Measurements from ENCODE around the gene MAPK7.

MAPK7 gene

DNA sequence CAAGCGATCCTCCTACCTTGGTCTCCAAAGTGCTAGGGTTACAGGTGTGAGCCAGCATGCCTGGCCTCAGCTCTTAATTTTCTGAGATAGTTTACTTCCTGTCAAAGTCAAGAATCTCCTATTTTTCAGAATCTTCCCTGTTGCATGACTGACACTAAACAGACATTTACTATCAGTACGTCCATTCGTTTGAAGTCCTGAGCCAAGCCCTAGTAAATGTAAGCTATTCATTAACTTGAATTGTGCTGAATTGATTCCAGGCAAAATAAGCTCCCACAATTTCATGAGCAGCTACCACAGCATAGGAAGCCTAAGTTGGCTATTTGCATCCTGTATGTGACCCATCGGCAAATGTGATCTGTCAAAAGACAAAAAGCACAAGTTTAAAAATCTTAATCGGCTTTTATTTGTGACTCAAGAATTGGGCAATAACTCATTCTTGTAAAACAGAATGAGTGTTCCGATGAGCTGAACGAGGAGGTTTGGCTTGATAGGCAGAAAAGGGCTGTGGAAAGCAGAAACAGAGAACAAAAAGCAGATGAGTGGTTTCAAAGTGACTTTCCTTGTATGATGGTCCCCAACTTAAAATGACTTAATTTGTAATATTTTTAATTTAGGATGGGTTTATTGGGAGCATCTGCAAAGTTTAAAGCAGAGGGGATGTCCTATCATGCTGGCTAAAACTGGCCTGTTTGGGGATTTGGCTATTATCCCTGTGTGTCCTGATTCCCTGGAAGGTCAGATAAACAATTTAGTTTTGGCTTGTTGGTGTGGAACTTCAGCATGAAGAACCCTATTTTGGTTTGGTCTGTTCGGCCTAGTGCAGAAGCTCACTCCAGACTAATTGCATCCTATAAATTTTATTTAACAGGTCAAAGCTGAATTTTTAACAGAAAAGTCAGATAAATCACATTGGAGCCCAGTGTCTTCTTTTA lies 46.9 kb downstream of the MAPK7 start:
- DNase-seq: no peak

DNA sequence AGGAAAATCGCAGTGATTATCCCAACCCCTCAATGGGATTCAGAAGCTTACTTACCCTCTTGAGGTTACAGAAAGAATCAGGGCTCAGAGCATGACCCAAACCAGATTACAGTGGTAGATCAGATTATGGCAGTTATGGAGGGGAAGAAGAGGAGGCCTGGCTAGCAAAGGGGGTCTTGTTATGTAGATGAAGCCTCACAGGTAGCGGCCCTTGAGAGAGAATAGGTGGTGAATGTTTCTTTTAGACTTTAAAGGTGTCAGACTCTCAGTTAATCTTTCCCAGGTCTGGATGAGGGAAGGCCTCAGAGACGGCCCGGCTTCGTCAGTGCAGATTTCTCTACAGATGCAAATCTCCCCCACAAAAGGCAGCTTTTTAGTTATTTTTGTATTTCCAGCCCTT lies 48.3 kb downstream of the MAPK7 start:
- no peak for DNase-seq

DNA sequence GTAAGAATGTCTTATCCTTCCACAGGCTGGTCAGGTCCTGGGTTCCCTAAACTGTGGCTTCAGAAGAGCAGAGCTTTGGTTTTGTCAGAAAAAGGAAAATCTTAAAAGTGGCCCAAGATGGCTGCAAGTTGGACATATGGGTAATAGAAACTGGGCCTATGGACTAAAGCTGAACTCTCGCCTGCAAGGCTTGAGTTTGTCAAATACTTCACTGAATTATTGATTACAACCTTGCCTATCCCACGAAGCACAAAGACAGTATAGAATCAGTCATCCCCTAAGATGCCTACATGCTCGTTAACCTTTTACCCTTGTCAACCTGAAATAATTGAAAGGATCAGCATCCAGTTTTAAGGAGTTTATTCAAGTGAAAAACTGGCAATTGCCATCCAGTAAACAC lies 53.4 kb downstream of the MAPK7 start:
- no peak for DNase-seq
